GM19372 (cell line): ENCODE data around the gene USP17L28.
"Not testable (repeated sequence)": the region's sequence is repeated elsewhere in the genome, so short reads cannot be mapped to it uniquely, and the experiment has no call there.

ENCODE experiments used
- ATAC-seq: cut with Tn5 transposase; IDR thresholded peaks from one replicate; pipeline ENCODE4 v1.9.1; 2021; ENCODE audit warnings: mild to moderate bottlenecking, low read depth, moderate library complexity; ENCODE audit not compliant: unreplicated experiment

USP17L28 gene

GRCh38 chr4:9348593-9348992 lies at the start of gene USP17L28:
TSS of gene USP17L28 (plus strand) at chr4:9348893. CDS start at chr4:9348893, 0 bp downstream.
- not testable (repeated sequence) for ATAC-seq

DNA sequence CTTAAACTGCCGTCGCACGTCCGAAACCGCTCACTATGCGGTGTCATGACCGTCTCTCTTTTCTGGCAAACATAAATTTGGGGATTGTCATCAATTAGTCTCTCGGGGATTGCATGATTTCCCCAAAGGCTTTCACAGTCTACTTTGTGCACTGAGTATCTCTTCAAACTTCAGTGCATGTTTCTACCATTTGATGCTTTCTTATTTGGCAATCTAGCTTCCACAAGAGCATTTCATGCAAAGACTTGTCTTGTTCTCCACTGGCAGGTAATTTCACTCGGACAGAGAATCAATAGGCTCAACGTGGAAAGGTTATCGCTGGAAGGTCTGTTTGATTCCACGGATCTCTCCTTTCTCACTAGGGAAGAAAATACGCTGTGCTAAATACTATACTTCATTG lies 24.5 kb upstream of the USP17L28 start:
- ATAC-seq, result not testable (repeated sequence)

DNA sequence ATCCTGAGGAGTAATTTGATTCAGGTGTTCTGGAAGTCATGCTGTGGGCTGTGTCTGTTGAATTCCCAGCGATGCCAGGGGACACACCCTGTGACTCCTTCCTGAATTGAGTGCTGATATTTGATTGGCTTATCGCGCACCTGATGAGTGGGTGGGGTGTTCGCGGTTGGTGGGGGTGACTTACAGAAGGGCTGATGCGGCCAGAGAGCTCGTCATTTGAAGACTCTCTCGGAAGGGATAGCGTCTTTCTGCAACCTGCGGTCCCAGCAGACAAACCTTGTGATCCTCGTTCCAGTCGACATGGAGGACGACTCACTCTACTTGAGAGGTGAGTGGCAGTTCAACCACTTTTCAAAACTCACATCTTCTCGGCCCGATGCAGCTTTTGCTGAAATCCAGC lies 23.8 kb upstream of the USP17L28 start, which contains the start of gene USP17L24:
Gene USP17L24 (plus strand): TSS at position 301 of the 400 bp plus-strand sequence. CDS start 0 bp downstream, at position 301.
- not testable (repeated sequence) for ATAC-seq

DNA sequence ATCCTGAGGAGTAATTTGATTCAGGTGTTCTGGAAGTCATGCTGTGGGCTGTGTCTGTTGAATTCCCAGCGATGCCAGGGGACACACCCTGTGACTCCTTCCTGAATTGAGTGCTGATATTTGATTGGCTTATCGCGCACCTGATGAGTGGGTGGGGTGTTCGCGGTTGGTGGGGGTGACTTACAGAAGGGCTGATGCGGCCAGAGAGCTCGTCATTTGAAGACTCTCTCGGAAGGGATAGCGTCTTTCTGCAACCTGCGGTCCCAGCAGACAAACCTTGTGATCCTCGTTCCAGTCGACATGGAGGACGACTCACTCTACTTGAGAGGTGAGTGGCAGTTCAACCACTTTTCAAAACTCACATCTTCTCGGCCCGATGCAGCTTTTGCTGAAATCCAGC lies 19.1 kb upstream of the USP17L28 start, which contains the start of gene USP17L25:
Gene USP17L25 (plus strand): TSS at position 301 of the 400 bp plus-strand sequence. CDS start 0 bp downstream, at position 301.
- ATAC-seq, result not testable (repeated sequence)

DNA sequence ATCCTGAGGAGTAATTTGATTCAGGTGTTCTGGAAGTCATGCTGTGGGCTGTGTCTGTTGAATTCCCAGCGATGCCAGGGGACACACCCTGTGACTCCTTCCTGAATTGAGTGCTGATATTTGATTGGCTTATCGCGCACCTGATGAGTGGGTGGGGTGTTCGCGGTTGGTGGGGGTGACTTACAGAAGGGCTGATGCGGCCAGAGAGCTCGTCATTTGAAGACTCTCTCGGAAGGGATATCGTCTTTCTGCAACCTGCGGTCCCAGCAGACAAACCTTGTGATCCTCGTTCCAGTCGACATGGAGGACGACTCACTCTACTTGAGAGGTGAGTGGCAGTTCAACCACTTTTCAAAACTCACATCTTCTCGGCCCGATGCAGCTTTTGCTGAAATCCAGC lies 14.3 kb upstream of the USP17L28 start, which contains the start of gene USP17L26:
Gene USP17L26 (plus strand): TSS at position 301 of the 400 bp plus-strand sequence. CDS start 0 bp downstream, at position 301.
- not testable (repeated sequence) for ATAC-seq

- not testable (repeated sequence) for ATAC-seq
These were observed 9.6 kb upstream of the USP17L28 start, which contains the start of gene USP17L5 for GRCh38 chr4:9339103-9339502. TSS of gene USP17L5 (plus strand) at chr4:9339403. CDS start at chr4:9339403, 0 bp downstream.

GRCh38 chr4:9343848-9344247 lies 4.8 kb upstream of the USP17L28 start, which contains the start of gene USP17L27:
TSS of gene USP17L27 (plus strand) at chr4:9344148. CDS start at chr4:9344148, 0 bp downstream.
- not testable (repeated sequence) for ATAC-seq

DNA sequence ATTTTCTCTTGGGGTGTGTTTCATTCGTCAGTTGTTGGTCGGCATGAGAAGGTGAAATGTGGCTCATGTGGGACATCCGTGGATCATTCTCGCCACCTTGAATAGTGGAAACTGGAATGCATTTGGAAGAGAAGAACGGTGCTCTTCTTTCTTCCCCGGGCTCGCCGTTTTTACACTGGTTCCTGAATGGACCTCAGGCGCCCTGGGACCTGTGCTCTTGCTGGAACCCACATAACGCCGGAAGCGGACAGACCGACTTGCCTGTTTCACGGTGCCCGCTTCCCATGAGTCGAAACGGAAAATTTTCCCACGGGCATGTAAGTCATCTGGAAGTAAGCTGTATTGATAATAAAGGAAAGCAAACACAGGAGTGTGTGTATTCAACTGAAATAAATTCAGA lies 2.2 kb downstream of the USP17L28 start:
- ATAC-seq, result not testable (repeated sequence)

- not testable (repeated sequence) for ATAC-seq
These were observed 4.6 kb downstream of the USP17L28 start, which contains the start of gene USP17L29 for GRCh38 chr4:9353338-9353737. TSS of gene USP17L29 (plus strand) at chr4:9353638. CDS start at chr4:9353638, 0 bp downstream.

- ATAC-seq, result not testable (repeated sequence)
These were observed 14.1 kb downstream of the USP17L28 start, which contains the start of gene USP17L30 for GRCh38 chr4:9362829-9363228. TSS of gene USP17L30 (plus strand) at chr4:9363129. CDS start at chr4:9363129, 0 bp downstream.

DNA sequence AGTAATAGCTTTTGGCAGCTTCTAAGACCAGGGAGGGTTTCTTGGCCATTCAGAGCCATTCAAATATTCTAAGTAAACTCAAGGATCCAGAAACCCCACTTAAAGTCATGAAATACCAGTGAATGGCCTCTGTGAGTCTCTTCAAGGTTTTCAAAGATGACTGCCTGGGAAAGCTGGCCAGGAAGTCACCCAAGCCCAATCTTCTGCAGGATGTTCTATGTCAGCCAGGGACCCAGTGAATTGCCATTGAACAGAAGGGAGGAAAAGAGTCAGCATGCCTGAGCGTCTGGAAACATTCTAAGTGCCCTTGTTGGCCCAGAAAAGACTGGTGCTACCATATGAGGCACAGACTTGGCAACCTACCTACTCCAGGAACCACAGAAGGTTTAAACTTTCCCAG lies 31.2 kb downstream of the USP17L28 start:
- not testable (repeated sequence) for ATAC-seq

DNA sequence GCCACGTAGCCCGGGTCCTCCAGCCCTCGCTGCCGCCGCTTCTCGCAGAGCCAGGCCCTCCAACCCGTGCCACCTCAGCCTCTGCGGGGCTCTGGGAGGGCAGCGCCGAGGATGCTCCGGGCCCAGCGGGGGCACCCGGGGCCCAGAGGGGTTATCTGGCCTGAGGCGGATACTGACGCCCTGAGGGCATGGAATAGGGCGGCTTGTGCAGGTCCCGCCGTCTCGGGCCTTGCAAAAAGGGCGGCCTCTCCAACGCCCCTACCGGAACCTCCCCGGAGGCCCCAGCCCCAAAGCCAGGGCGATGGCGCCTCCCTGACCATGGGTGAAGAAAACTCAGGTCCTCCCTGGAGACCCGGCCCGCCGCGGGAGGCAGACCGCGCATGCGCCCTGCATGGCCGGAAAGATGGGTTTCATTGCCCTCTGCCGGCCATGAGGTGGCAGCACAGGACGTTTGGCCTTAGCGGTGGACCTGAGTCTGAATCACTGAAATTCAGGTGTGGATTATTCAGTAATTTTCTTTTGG lies 32.4 kb downstream of the USP17L28 start:
- not testable (repeated sequence) for ATAC-seq

DNA sequence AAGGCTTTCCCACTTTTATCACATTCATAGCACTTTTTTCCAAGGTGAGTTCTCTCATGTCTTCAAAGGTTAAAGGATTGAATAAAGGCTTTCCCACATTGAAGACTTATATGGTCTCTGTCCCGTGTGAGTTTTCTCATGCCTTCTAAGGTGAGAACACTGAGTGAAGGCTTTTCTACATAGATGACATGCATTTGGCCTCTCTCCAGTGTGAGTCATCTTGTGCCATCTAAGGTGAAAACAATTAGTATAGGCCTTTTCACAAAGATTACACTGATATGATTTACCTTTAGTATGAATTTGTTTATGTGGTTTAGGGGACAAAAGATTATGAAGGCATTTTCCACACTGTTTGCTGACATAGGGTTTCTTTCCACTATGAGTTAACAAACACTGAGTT lies 35.4 kb downstream of the USP17L28 start:
- no peak for ATAC-seq

- ATAC-seq, result not testable (repeated sequence)
These were observed 40.3 kb downstream of the USP17L28 start for GRCh38 chr4:9389001-9389400.
